Sciatic nerve (tissue), 2 donors: ENCODE measurements around the gene P2RX7. TPM values are rescaled to one million over a fixed set of nuclear protein-coding genes. Genes with fewer than 3 reads are reported as not detected.
A peak's percentile ranks its signal among the peaks of the same experiment; 100 is the strongest.
"Not testable (repeated sequence)": the region's sequence is repeated elsewhere in the genome, so short reads cannot be mapped to it uniquely, and the experiment has no call there.

Experiments used
- ATAC-seq: fragments of 200-7000 bp; cut with Tn5 transposase; one replicate; pipeline ENCODE4 v1.9.1; 2020; ENCODE audit warnings: mild to moderate bottlenecking, moderate library complexity
- DNase-seq: peaks from one replicate; pipeline ENCODE4 v3.0.0-alpha.2; 2020; ENCODE audit warnings: low spot score
- intact Hi-C: fragments of 100-400 bp; cut with DNase I; formaldehyde crosslinking; loops from one replicate; pipeline ENCODE4 v1.14.2; 2022
- total RNA-seq: library from RNA; stranded (reverse); fragmentation: NEBNext Ultra II Directional; extraction: Animal tissue kit (Norgen Biotek cat#: 25700); gene quantifications from one replicate; pipeline ENCODE4 v1.2.1, GENCODE V29; 2021
- donor health status: DM: no; HTN: no; CAD: no.
- donor health status: DM: no; HTN: no; CAD: no.

P2RX7 gene
- total RNA-seq, 1 donor from 2014 or later: 24.5 TPM

DNA sequence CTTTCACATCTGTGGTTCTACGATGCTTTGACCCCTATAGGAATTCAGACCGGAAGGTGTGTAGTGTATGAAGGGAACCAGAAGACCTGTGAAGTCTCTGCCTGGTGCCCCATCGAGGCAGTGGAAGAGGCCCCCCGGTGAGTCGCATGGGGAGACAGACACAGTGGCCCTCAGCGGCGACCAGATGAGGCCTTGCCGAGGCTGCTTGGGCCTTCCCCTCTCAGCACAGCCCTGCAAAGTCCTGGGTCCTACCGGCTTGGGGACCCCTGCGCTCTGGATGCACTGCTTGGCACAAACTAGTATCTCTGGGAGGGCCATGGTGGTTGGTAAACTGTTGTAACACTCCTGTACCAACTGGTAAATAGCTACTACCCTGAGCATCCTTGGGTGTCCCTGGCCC lies 29.7 kb downstream of the P2RX7 start:
- no peak for ATAC-seq
- intact Hi-C loops: no loop called here
- DNase-seq: no peak

DNA sequence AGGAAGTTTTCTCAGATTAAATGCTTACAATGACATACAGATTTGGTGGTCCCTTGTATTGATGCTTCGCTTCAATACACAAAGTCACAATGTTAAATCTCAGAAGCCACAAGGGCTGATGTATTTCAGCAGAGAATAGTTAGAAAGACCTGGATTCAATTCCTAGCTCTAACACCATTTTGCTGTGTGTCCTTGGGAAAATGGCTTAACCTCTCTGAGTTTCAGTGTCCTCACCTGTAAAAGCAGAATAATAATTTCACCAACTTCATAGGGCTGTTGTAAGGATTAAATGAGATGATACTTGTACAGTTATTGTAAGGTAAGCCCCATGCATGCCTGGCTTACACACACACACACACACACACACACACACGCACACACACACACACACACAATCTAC lies 30.3 kb downstream of the P2RX7 start:
- ATAC-seq: no peak
- intact Hi-C loops: no loop called here
- DNase-seq: no peak

DNA sequence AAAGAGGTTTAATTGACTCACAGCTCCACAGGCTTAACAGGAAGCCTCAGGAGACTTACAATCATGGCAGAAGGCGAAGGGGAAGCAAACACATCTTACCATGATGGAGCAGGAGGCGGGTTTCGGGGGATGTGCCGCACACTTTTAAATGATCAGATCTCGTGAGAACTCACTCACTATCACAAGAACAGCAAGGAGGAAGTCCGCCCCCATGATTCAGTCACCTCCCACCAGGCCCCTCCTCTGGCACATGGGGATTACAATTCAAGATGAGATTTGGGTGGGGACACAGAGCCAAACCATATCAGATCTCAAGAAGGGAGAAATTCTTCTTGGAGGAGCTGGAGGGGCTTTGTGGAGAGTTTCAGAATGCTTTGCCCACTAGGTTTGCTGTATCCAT lies 32.2 kb downstream of the P2RX7 start:
- ATAC-seq, intact Hi-C loops, DNase-seq: not testable (repeated sequence)

DNA sequence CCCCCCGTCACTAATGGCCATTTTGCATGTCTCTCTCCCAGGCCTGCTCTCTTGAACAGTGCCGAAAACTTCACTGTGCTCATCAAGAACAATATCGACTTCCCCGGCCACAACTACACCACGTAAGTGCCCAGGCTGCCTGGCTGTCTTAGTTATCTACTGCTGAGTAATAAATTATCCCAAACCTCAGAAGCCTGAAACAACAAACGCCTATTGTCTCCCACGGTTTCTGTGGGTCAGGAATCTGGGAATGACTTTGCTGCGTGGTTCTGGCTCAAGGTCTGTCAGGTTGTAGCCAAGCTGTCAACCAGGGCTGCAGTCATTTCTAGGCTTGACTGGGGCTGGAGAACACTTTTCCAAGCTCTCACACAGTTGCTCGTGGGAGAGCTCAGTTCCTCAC lies 32.6 kb downstream of the P2RX7 start:
- no peak for DNase-seq
- no peak for ATAC-seq
- intact Hi-C loops: no loop called here

DNA sequence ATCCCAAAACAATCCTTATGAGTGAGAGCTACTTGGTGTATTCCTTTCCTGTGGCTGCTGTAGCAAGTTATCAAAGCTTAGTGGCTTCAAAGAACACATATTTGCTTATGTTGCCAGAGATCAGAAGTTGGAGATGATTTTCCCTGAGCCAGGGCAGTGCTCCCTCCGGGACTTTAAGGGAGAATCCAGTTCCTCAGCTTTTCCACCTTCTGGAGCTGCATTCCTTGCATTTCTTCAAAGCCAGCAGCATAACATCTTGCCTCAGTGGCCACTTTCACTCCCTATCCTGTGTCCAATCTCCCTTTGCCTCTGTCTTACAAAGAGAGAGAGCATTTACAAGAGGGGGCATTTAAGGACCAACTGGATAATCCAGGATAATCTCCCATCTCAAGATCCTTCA lies 33.7 kb downstream of the P2RX7 start:
- DNase-seq (no peak), ATAC-seq (no peak)
- intact Hi-C loops: no loop called here

DNA sequence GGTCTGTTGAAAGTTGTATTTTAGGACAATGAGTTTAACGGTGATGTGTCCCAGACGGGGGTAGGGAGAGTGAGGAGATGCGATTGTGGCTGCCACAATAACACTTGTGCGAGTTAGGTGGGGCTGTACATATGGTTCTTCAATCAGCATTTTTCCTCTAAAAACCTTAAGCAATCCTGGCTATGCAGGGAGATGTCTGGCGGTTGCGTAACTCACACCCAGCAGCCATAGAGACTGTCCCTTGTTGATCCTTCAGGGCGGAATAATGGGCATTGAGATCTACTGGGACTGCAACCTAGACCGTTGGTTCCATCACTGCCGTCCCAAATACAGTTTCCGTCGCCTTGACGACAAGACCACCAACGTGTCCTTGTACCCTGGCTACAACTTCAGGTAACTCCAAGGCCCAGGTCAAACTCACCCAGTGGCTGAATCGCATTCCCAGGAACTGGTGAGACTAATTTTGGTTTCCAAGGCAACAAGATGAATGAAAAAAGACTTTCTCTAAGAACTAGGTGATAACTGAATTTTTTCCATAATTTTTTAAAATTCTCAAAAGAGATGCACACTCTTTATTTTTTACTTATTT lies 34.6 kb downstream of the P2RX7 start:
- ATAC-seq (no peak), DNase-seq (no peak)
- intact Hi-C loops: no loop called here

DNA sequence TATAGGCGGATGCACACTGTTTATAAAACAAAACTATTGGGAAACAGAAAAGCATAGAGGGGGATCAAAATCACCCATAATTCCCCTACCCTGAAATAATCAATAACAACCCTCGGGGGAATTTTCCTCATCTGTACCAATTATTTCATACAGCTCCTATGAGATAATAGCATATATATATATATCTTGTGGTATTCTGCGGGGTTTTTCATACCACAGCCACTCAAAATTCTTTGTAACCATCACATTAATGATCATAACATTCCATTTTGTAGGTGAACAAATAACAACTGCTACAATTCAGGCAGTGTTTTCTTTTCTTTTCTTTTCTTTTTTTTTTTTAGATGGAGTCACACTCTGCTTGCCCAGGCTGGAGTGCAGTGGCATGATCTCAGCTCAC lies 35.3 kb downstream of the P2RX7 start:
- intact Hi-C loops: no loop called here
- no peak for DNase-seq
- ATAC-seq: no peak

DNA sequence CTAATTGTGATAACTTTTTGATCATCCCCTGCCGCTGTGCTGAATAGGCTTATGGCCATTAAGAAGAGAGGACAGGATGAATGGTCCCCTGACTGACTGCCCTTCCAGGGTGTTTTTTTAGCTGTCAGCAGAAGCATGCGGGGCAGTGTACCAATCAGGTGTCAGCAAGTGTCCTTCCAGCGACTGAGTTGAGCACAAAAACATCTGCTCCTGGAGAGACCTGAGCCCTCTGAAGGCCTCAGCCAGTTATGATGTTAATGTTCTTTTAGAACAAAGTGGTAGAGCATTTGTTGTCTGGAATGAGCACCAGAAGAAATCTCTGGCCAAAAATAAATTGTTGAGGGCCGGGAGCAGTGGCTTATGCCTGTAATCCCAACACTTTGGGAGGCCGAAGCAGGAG lies 37.5 kb downstream of the P2RX7 start:
- ATAC-seq (no peak), DNase-seq (no peak)
- intact Hi-C loops: no loop called here

DNA sequence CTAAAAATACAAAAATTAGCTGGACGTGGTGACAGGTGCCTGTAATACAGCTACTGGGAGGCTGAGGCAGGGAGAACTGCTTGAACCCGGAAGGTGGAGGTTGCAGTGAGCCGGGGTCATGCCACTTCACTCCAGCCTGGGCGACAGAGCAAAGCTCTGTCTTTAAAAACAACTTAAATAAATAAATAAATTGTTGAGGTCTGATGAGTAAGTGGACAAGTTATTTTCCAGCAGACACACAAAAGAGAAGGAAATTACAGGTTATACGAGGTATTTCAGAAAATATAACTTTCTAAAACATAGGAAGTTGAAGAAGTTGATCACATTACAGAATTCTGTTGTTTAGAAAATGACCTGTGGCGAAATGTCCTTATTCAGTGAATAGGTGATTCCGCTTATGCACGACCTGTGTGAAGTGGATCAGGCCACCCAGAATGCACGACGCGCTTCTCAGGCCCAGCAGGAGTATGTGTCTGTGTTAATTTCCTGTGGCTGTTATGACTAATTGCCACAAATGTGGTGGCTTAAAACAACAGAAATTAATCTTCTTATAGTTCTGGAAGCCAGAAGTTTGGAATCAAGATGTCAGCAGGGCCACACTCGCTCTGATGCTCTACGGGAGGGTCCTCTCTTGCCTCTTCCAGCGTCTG lies 38.1 kb downstream of the P2RX7 start:
- intact Hi-C loops: no loop called here
- no peak for DNase-seq
- no peak for ATAC-seq

DNA sequence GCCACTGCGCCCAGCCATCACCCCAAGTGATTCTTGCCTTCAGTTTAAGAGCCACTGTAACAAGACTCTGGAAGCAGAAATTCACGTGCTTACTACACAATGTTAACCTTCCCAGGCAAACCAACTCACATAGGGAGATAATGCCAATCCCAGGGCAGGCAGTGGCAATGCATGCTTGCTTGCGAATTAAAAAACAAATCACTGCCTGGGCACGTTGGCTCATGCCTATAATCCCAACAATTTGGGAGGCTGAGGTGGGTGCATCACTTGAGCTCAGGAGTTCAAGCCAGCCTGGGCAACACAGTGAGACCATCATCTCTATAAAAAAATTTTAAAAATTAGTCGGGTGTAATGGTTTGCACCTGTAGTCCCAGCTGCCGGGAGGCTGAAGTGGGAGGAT lies 39.5 kb downstream of the P2RX7 start:
- intact Hi-C loops: no loop called here

DNA sequence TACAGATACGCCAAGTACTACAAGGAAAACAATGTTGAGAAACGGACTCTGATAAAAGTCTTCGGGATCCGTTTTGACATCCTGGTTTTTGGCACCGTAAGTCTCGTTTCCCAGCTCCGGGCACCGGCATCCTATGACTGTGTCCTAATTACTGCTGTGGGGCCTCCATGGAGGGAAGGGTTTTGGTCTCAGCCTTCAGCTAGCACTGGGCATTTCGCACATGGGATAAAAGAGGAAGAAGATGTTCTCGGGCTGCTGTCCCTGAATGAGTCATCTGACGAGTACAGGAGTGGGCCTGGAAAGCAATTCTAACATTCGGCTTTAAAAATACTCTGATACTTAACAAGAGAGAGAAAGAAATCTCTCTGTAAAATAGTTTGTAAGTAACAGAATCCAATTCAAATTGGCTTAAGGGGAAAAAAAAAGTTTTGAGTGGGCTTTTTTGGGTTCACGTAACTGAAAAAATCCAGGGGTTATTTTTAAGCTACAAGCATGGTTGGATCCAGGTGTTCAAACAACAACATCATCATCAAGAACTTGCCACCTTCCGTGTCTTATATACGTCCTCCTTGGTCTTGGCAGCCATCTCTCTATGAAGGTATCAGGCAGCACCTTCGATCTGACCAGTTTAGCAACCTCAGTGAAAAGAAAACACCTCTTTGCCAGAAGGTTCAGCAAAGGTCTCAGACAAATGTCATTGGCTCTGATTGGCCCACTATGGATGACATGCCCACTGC lies 42.9 kb downstream of the P2RX7 start:
- intact Hi-C loops: no loop called here
- ATAC-seq: peak; percentile 73
- no peak for DNase-seq

More for the DNA sequence above, 39.5 kb downstream of the P2RX7 start:
- no peak for DNase-seq
- ATAC-seq: no peak

DNA sequence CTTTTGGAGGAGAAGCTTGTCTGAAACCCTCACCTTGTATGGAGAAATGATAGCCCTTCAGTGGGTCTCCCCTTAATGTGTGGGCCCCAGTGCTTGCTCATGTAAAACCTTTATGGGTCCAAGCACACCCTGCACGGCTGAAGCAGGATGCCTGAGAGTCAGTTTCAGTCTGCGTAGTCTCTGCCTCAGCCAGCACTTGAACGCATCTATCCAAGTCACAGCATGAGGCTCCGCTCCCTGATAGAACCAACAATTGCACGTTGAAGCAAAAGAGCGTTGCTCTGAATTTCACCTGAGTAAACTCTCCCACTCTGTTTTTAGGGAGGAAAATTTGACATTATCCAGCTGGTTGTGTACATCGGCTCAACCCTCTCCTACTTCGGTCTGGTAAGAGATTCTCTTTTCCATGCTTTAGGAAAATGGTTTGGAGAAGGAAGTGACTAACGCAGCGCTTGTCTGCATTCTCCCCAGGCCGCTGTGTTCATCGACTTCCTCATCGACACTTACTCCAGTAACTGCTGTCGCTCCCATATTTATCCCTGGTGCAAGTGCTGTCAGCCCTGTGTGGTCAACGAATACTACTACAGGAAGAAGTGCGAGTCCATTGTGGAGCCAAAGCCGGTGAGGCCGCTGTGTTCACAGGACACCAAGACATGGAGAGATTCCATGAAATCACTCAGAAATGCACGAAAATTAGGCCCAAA lies 44.3 kb downstream of the P2RX7 start:
- intact Hi-C loops: no loop called here
- ATAC-seq (no peak), DNase-seq (no peak)

DNA sequence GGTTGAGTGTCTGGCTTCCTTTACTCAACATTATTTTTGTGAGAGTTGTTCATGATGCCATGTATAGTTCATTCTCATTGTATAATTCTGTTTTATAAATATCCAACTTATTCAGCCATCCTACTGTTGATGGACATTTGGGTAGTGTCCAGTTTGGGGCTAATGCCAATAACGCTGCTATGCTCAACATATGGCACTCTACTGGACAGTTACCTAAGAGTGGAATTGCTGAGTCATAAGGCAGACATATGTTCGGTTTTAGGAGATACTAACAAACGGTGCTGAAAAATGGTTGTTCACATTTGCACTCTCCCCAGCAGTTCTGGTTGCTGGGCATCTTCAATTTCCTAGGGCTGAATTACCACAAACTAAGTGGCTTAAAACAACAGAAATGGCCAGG lies 48.5 kb downstream of the P2RX7 start:
- DNase-seq: no peak
- ATAC-seq: no peak
- intact Hi-C loops: no loop called here

DNA sequence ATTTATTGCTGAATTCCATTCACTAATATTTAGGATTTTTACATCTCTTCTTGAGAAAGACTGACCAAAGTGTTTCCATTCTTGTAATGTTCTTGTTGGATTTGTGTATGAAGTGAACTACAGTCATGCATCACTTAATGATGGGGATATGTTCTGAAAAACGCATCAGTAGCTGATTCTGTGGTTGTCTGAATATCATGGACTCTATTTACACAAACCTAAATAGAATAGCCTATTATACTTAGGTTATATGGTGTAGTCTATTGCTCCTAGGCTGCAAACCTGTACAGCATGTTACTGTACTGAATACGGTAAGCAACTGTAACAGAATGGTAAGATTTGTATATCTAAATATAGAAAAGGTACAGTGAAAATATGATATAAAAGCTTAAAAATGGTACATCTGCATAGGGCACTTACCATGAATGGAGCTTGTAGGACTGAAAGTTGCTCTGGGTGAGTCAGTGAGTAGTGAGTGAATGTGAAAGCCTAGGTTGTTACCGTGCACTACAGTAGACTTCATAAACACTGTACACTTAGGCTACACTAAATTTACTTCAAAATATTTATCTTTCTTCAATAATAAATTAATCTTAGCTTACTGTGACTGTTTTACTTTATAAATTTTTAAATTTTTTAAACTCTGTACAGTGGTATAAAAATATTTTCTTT lies 49.7 kb downstream of the P2RX7 start:
- DNase-seq: no peak
- ATAC-seq: no peak
- intact Hi-C loops: no loop called here

DNA sequence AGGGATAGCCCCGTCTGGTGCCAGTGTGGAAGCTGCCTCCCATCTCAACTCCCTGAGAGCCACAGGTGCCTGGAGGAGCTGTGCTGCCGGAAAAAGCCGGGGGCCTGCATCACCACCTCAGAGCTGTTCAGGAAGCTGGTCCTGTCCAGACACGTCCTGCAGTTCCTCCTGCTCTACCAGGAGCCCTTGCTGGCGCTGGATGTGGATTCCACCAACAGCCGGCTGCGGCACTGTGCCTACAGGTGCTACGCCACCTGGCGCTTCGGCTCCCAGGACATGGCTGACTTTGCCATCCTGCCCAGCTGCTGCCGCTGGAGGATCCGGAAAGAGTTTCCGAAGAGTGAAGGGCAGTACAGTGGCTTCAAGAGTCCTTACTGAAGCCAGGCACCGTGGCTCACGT lies 51.7 kb downstream of the P2RX7 start:
- DNase-seq (no peak), ATAC-seq (no peak)
- intact Hi-C loops: no loop called here

DNA sequence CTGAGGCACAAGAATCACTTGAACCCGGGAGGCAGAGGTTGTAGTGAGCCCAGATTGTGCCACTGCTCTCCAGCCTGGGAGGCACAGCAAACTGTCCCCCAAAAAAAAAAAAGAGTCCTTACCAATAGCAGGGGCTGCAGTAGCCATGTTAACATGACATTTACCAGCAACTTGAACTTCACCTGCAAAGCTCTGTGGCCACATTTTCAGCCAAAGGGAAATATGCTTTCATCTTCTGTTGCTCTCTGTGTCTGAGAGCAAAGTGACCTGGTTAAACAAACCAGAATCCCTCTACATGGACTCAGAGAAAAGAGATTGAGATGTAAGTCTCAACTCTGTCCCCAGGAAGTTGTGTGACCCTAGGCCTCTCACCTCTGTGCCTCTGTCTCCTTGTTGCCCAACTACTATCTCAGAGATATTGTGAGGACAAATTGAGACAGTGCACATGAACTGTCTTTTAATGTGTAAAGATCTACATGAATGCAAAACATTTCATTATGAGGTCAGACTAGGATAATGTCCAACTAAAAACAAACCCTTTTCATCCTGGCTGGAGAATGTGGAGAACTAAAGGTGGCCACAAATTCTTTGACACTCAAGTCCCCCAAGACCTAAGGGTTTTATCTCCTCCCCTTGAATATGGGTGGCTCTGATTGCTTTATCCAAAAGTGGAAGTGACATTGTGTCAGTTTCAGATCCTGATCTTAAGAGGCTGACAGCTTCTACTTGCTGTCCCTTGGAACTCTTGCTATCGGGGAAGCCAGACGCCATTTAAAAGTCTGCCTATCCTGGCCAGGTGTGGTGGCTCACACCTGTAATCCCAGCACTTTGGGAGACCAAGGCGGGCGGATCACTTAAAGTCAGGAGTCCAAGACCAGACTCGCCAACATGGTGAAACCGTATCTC lies 52.6 kb downstream of the P2RX7 start:
- ATAC-seq: no peak
- intact Hi-C loops: no loop called here
- DNase-seq: no peak

DNA sequence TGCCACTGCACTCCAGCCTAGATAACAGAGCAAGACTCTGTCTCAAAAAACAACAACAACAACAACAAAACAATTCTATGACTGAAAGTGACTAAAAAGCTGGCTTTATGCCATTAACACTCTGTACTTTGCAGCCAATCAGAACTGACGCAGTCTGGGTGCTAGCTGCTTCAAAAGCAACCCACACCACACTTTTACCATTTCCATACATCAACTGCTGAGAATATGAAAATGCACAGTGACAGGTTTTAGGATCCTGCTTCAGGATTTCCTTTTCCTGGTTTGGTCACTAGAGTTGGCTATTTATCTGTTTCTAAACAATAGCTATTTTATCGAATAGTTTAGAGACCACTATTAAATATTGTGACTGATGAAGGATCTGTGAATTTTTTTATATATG lies 54.1 kb downstream of the P2RX7 start:
- intact Hi-C loops: no loop called here
- ATAC-seq (no peak), DNase-seq (no peak)

DNA sequence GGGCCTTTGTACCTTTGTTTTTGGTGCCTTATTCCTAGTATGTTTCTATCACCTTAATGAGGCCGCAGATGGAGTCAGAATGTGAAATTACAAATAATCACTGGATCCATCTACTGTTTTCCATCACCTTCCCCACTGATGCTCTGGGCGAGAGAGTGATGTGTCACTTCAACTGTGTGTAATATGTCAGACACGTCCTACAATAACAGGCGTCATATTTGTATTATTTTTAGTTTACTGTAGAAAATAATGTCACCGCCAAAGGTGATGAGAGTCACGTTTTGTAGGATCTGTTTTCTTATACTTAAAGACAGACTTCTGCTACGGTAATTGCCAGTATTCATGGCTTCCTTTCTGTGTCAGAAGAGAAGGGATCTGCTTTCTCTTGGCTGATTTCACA lies 54.8 kb downstream of the P2RX7 start:
- DNase-seq (no peak), ATAC-seq (no peak)
- intact Hi-C loops: no loop called here

DNA sequence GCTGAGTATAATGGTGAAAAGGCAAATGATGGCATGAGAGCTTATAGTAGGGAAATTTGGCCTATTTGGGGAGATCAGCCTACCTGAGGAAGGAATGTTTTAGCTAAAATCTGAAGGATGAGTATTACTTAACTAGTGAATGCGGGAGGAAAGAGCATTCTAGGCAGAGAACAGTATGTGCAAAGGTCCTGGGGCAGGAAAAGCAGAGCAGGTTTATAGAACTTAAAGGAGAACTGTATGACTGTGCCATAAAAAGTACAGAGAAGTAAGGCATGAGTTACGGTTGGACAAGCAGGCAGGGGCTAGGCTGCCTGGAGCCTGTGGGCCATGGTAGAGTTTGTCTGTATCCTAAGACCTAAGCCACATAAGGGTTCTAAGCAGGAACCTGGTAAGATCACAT lies 55.6 kb downstream of the P2RX7 start:
- intact Hi-C loops: no loop called here
- DNase-seq (no peak), ATAC-seq (no peak)
